ENCODE measurements around the gene KCNB1.

Gene KCNB1

GRCh38 chr20:49482621-49483017, at the start of gene KCNB1:
TSS of gene KCNB1 (minus strand) at chr20:49482668. CDS start at chr20:49482480, 188 bp downstream.
- peaks cover 0 to 22% of the 10 kb centered on the region in 2 donors for H3K27me3 ChIP-seq
- H3K4me1 ChIP-seq = peaks cover 0 to 33% (median 22%) of the 10 kb centered on the region in 4 donors
- DNase-seq = peak; percentile 49 to 81
- H3K4me3 ChIP-seq = peak within 1 kb of the TSS; percentile 51 to 61
- H3K9me3 ChIP-seq = no peaks in the 10 kb centered on the region
- intact Hi-C loops (cut with DNase I; ENCODE audit: low total_unique reads) = loop anchor here (5.0 kb wide), 2 partner anchors 50 to 100 kb away; no protein-coding TSS in a partner anchor
- no peaks in the 10 kb centered on the region for H3K36me3 ChIP-seq
- no peak within 1 kb of the TSS for H3K27ac ChIP-seq
- TF ChIP-seq CTCF (IDR thresholded peaks at IDR 0.05) = peak in 1 of 2 experiments; percentile 26

GRCh38 chr20:49529470-49529869, 47.0 kb upstream of the KCNB1 start:
- no peak for TF ChIP-seq CTCF (IDR thresholded peaks at IDR 0.05)
- DNase-seq = no peak

GRCh38 chr20:49526568-49526967, 44.1 kb upstream of the KCNB1 start:
- H3K27me3 ChIP-seq = no peaks in the 10 kb centered on the region
- peak in 1 of 2 experiments; percentile 12 for TF ChIP-seq CTCF (IDR thresholded peaks at IDR 0.05)
- H3K36me3 ChIP-seq = peaks cover 24 to 59% (median 38%) of the 10 kb centered on the region in 3 donors
- no peak for DNase-seq
- peak overlapping the region; percentile 72 to 75 for H3K27ac ChIP-seq
- no peak overlapping the region for H3K4me3 ChIP-seq
- H3K4me1 ChIP-seq = peaks cover 0 to 87% (median 35%) of the 10 kb centered on the region in 4 donors
- intact Hi-C loops (cut with DNase I; ENCODE audit: low total_unique reads) = no loop called here
- H3K9me3 ChIP-seq = no peaks in the 10 kb centered on the region

More at GRCh38 chr20:49529470-49529869, 47.0 kb upstream of the KCNB1 start:
- Histone ChIP-seq H3K27me3 (no peaks in the 10 kb centered on the region), H3K36me3 (peaks cover 21 to 62% (median 33%) of the 10 kb centered on the region in 3 donors), H3K4me3 (no peak overlapping the region), H3K4me1 (peaks cover 0 to 77% (median 34%) of the 10 kb centered on the region in 4 donors), H3K9me3 (no peaks in the 10 kb centered on the region), H3K27ac (peak overlapping the region; percentile 72 to 75)
- intact Hi-C loops (cut with DNase I; ENCODE audit: low total_unique reads) = no loop called here

- H3K36me3 ChIP-seq = peaks cover 24 to 55% (median 38%) of the 10 kb centered on the region in 3 donors
These were observed 43.6 kb upstream of the KCNB1 start for GRCh38 chr20:49526056-49526455.

GRCh38 chr20:49523767-49524360, 41.4 kb upstream of the KCNB1 start:
- peak overlapping the region; percentile 72 to 75 for H3K27ac ChIP-seq
- H3K4me3 ChIP-seq = no peak overlapping the region
- intact Hi-C loops (cut with DNase I; ENCODE audit: low total_unique reads) = no loop called here
- no peak for DNase-seq
- no peaks in the 10 kb centered on the region for H3K27me3 ChIP-seq
- H3K4me1 ChIP-seq = peaks cover 0 to 94% (median 35%) of the 10 kb centered on the region in 4 donors
- H3K36me3 ChIP-seq = peaks cover 21 to 45% (median 27%) of the 10 kb centered on the region in 3 donors
- H3K9me3 ChIP-seq = no peaks in the 10 kb centered on the region
- TF ChIP-seq CTCF (IDR thresholded peaks at IDR 0.05) = no peak

More at GRCh38 chr20:49526056-49526455, 43.6 kb upstream of the KCNB1 start:
- Histone ChIP-seq H3K9me3 (no peaks in the 10 kb centered on the region), H3K4me1 (peaks cover 0 to 92% (median 35%) of the 10 kb centered on the region in 4 donors), H3K27me3 (no peaks in the 10 kb centered on the region), H3K27ac (peak overlapping the region; percentile 72 to 75), H3K4me3 (no peak overlapping the region)
- TF ChIP-seq CTCF (IDR thresholded peaks at IDR 0.05) = no peak
- intact Hi-C loops (cut with DNase I; ENCODE audit: low total_unique reads) = no loop called here
- DNase-seq = peak in 1 of 2 donors; percentile 64

Data from tibial artery (tissue), 4 donors.